WTC11 (cell line): ENCODE results near the gene ORM2. TPM values are rescaled to one million over a fixed set of nuclear protein-coding genes. Genes with fewer than 3 reads are reported as not detected.

Source experiments
- ATAC-seq: fragments of 200-7000 bp; cut with Tn5 transposase; 2 replicates; pipeline ENCODE4 v1.10.0; 2021; ENCODE audit warnings: mild to moderate bottlenecking, moderate library complexity
- CTCF ChIA-PET: fragments of 300-600 bp; sonication (Branson Sonifier 250); formaldehyde crosslinking; loops from one replicate; lab custom pipeline; 2021; ENCODE audit warnings: antibody characterized with exemption; lab: Charles Lee
- POLR2A ChIA-PET: fragments of 350-600 bp; sonication (Branson Sonifier 250); formaldehyde crosslinking; loops from one replicate; lab custom pipeline; 2021; ENCODE audit warnings: antibody characterized with exemption; lab: Charles Lee
- DNase-seq: peaks from one replicate; pipeline ENCODE4 v3.0.0; 2021; ENCODE audit warnings: low spot score
- H3K27ac Mint-ChIP-seq: 2 replicates; pipeline ENCODE4 v1.8.0; 2021; ENCODE audit warnings: mixed read lengths
- H3K27me3 Mint-ChIP-seq: 2 replicates; pipeline ENCODE4 v1.8.0; 2021; ENCODE audit warnings: low read depth, mild to moderate bottlenecking, moderate library complexity, mixed read lengths
- H3K36me3 Mint-ChIP-seq: 2 replicates; pipeline ENCODE4 v1.8.0; 2021; ENCODE audit warnings: mixed read lengths
- H3K4me1 Mint-ChIP-seq: 2 replicates; pipeline ENCODE4 v1.8.0; 2022; ENCODE audit warnings: mixed read lengths
- H3K4me3 Mint-ChIP-seq: 2 replicates; pipeline ENCODE4 v1.8.0; 2021; ENCODE audit warnings: mild to moderate bottlenecking, moderate library complexity, mixed read lengths
- H3K9me3 Mint-ChIP-seq: 2 replicates; pipeline ENCODE4 v1.8.0; 2021; ENCODE audit warnings: mixed read lengths
- ATF3 ChIP-seq: sonication (generic); formaldehyde crosslinking; conservative IDR thresholded peaks from 2 replicates; pipeline ENCODE4 v1.8.1; 2022; ENCODE audit warnings: mild to moderate bottlenecking, missing genetic modification reagents
- CREM ChIP-seq: sonication (generic); formaldehyde crosslinking; IDR thresholded peaks from 2 replicates; pipeline ENCODE4 v1.8.1; 2022; ENCODE audit warnings: mild to moderate bottlenecking, missing genetic modification reagents, moderate library complexity
- ETV6 ChIP-seq: sonication (generic); formaldehyde crosslinking; IDR thresholded peaks from 2 replicates; pipeline ENCODE4 v1.8.1; 2022; ENCODE audit warnings: mild to moderate bottlenecking, missing genetic modification reagents
- FOXP1 ChIP-seq: sonication (generic); formaldehyde crosslinking; IDR thresholded peaks from 2 replicates; pipeline ENCODE4 v1.8.0; 2022; ENCODE audit warnings: missing genetic modification reagents, mild to moderate bottlenecking, moderate library complexity, borderline replicate concordance
- JAZF1 ChIP-seq: fragments of 250-450 bp; sonication (Bioruptor Pico); IDR thresholded peaks from 2 replicates; pipeline ENCODE4 v1.9.0; 2021; ENCODE audit warnings: moderate library complexity, mild to moderate bottlenecking, inconsistent platforms
- MAX ChIP-seq: sonication (generic); formaldehyde crosslinking; IDR thresholded peaks from 2 replicates; pipeline ENCODE4 v1.8.0; 2022; ENCODE audit warnings: mild to moderate bottlenecking, missing genetic modification reagents
- PRRX2 ChIP-seq: fragments of 250-450 bp; sonication (Bioruptor Pico); IDR thresholded peaks from 2 replicates; pipeline ENCODE4 v1.8.0; 2021; ENCODE audit warnings: mild to moderate bottlenecking
- ZBTB21 ChIP-seq: sonication (generic); formaldehyde crosslinking; IDR thresholded peaks from 2 replicates; pipeline ENCODE4 v1.8.1; 2023; ENCODE audit warnings: mild to moderate bottlenecking, missing genetic modification reagents, borderline replicate concordance
- ZNF425 ChIP-seq: fragments of 250-450 bp; sonication (Bioruptor Pico); conservative IDR thresholded peaks from 2 replicates; pipeline ENCODE4 v1.9.0; 2021; ENCODE audit warnings: mild to moderate bottlenecking
- total RNA-seq: library from RNA; stranded (reverse); gene quantifications from 3 replicates; pipeline ENCODE4 v1.2.3, GENCODE V29; 2021
- TF ChIP-seq, protein P1 (sequence below): sonication (generic); formaldehyde crosslinking; IDR thresholded peaks from 2 replicates; pipeline ENCODE4 v1.8.0; 2022; ENCODE audit warnings: mild to moderate bottlenecking, missing genetic modification reagents
- TF ChIP-seq, protein P2 (sequence below): fragments of 250-450 bp; sonication (Bioruptor Pico); IDR thresholded peaks from 2 replicates; pipeline ENCODE4 v1.9.0; 2021; ENCODE audit warnings: mild to moderate bottlenecking

The ORM2 gene
- total RNA-seq, 1 experiment from 2014 or later, result 1.6 TPM

- TF ChIP-seq ZNF425 (CRISPR knock-in tag), result no peak
- no peak for TF ChIP-seq JAZF1 (CRISPR knock-in tag)
- no peak for TF ChIP-seq PRRX2 (CRISPR knock-in tag)
- TF ChIP-seq, all 79 proteins: peak for 0
Measured at GRCh38 chr9:114370968-114371320, 41.3 kb downstream of the ORM2 start (continued).

- Mint-ChIP-seq H3K27me3 (no peaks in the 10 kb centered on the region), H3K9me3 (no peaks in the 10 kb centered on the region), H3K4me3 (no peak overlapping the region), H3K4me1 (peaks cover 64% of the 10 kb centered on the region), H3K36me3 (0 out of 2 replicates have a peak, but pooled peaks cover 5% of the 10 kb centered on the region), H3K27ac (0 out of 2 replicates have a peak overlapping the region, but pooled peaks have one; percentile 35)
- TF ChIP-seq ETV6 (CRISPR knock-in tag) (no peak), PRRX2 (CRISPR knock-in tag) (no peak)
- no peak for ATAC-seq
- POLR2A ChIA-PET, result interaction anchor here (1.1 to 2.7 kb wide), 2 partner anchors 19 to 26 kb away, joined by 3 to 13 read pairs; no protein-coding TSS in a partner anchor
- CTCF ChIA-PET, result interaction anchor here (1.0 to 2.4 kb wide), 4 partner anchors 10 to 34 kb away, joined by 3 to 8 read pairs (median 5); no protein-coding TSS in a partner anchor
- DNase-seq, result no peak
Measured at GRCh38 chr9:114371343-114371944, 41.8 kb downstream of the ORM2 start.

DNA sequence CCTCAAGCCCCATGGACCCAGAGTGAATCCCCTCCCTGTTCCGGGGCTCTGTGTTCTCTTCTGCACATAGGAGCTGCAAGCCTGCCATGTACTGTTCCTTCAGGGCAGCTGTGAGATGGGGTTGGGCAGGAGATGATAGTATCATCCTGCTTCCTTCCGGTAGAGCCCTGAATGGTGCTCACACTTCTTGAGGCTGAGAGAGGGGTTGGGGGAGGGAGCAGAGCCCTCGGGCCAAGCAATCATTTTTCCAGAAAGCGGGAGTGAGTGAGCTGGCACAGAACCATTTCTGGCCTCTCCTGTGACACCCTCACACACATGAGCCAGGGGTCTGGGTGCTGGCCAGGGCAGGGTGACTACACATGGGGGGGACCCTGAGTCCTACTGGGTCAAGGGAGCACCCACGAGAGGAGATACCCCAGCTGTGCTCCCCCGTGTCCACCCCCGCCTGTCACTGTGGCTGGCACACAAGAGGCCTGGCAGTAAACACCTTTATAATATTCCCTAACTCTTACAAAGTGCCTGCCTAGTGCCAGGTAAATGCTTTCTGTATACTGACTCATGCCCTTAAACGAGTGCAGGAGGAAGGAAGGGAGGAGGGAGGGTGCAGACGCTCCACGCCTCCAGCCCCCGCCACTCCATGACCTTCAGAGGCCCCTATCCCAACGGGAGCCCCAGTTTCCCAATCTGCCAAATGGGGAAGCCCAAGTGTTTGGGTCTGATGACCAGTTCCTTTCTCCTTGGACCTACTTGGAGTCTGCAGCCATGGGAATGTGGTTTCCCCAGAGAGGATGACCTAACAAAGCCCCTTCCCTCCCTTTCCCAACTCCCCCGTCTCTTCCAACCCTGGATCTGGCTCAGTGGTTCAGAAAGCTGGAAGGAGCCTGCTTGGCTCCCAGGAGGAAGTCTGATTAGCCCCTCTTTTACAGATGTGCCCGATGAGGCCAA, 42.6 kb downstream of the ORM2 start:
- Mint-ChIP-seq H3K4me3 (no peak overlapping the region), H3K9me3 (no peaks in the 10 kb centered on the region), H3K4me1 (peaks cover 59% of the 10 kb centered on the region), H3K36me3 (peaks cover 9% of the 10 kb centered on the region), H3K27ac (peak overlapping the region; percentile 35; the same call in 1 of the 2 replicates), H3K27me3 (no peaks in the 10 kb centered on the region)
- no peak for DNase-seq
- POLR2A ChIA-PET, result interaction anchor here (1.1 to 2.7 kb wide), 2 partner anchors 18 to 25 kb away, joined by 3 to 13 read pairs; no protein-coding TSS in a partner anchor
- no peak for ATAC-seq
- CTCF ChIA-PET, result interaction anchor here (1.5 to 2.4 kb wide), 3 partner anchors 13 to 33 kb away, joined by 5 to 8 read pairs (median 5); no protein-coding TSS in a partner anchor
- TF ChIP-seq ZNF425 (CRISPR knock-in tag), result no peak
- no peak for TF ChIP-seq JAZF1 (CRISPR knock-in tag)

DNA sequence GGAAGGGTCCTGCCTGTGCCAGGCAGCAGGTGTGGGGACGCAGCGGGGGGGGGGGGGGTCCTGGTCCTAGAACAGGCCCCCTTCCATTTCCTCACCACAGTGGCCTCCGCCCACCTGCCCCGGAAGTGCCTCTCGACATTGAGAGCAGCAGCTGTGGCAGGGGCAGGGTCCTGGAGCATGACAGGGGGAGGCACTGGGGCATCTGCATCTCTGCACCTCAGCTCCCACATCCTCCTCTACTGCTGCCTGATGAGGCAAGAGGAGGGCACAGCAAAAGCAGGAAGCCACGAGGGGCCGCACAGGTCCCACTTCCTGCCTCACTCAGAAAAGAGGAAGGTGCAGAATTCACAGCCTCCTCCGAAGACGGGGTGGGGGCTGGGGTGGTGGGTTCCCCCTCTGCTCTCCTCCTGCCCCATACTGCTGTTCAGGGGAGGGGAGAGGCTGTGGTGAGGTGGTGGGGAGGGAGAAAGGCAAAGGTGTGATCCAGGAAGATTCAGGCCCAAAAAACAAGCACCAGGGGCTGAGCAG, 43.3 kb downstream of the ORM2 start:
- Mint-ChIP-seq H3K27me3 (no peaks in the 10 kb centered on the region), H3K27ac (no peak overlapping the region), H3K36me3 (peaks cover 14% of the 10 kb centered on the region), H3K4me3 (no peak overlapping the region), H3K9me3 (no peaks in the 10 kb centered on the region), H3K4me1 (peaks cover 63% of the 10 kb centered on the region)
- ATAC-seq (no peak), DNase-seq (no peak)
- POLR2A ChIA-PET, result interaction anchor here (1.0 kb wide), 1 partner anchor 24 kb away, joined by 3 read pairs; no protein-coding TSS in a partner anchor
- CTCF ChIA-PET, result interaction anchor here (0.6 kb wide), 1 partner anchor 288 kb away, joined by 3 read pairs; no protein-coding TSS in a partner anchor
- no peak for TF ChIP-seq CREM (CRISPR knock-in tag)
- TF ChIP-seq ATF3 (CRISPR knock-in tag), result no peak
- no peak for TF ChIP-seq FOXP1
- TF ChIP-seq ZBTB21 (CRISPR knock-in tag), result no peak
- TF ChIP-seq, protein P1, sequence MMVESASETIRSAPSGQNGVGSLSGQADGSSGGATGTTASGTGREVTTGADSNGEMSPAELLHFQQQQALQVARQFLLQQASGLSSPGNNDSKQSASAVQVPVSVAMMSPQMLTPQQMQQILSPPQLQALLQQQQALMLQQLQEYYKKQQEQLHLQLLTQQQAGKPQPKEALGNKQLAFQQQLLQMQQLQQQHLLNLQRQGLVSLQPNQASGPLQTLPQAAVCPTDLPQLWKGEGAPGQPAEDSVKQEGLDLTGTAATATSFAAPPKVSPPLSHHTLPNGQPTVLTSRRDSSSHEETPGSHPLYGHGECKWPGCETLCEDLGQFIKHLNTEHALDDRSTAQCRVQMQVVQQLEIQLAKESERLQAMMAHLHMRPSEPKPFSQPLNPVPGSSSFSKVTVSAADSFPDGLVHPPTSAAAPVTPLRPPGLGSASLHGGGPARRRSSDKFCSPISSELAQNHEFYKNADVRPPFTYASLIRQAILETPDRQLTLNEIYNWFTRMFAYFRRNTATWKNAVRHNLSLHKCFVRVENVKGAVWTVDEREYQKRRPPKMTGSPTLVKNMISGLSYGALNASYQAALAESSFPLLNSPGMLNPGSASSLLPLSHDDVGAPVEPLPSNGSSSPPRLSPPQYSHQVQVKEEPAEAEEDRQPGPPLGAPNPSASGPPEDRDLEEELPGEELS (CRISPR knock-in tag), result no peak
- TF ChIP-seq, protein P2, sequence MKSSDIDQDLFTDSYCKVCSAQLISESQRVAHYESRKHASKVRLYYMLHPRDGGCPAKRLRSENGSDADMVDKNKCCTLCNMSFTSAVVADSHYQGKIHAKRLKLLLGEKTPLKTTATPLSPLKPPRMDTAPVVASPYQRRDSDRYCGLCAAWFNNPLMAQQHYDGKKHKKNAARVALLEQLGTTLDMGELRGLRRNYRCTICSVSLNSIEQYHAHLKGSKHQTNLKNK (CRISPR knock-in tag), result no peak
- TF ChIP-seq MAX (CRISPR knock-in tag), result no peak
- TF ChIP-seq, all 79 proteins: peak for 0
